Activated naive CD4-positive, alpha-beta T cell treated with anti-CD3 and anti-CD28 coated beads, Interleukin-2, amount 50 U/mL, for 24 hours (primary cell): ENCODE measurements around the gene PROKR1.
A peak's percentile ranks its signal among the peaks of the same experiment; 100 is the strongest.
"Not testable (repeated sequence)": the region's sequence is repeated elsewhere in the genome, so short reads cannot be mapped to it uniquely, and the experiment has no call there.

Source experiments
- H3K27ac Mint-ChIP-seq: one replicate; pipeline ENCODE4 v1.8.0; 2021; ENCODE audit warnings: mild to moderate bottlenecking, mixed read lengths
- H3K27me3 Mint-ChIP-seq: one replicate; pipeline ENCODE4 v1.8.0; 2021; ENCODE audit warnings: mixed read lengths
- H3K36me3 Mint-ChIP-seq: one replicate; pipeline ENCODE4 v1.8.0; 2021; ENCODE audit warnings: mixed read lengths
- H3K4me1 Mint-ChIP-seq: one replicate; pipeline ENCODE4 v1.8.0; 2021; ENCODE audit warnings: mixed read lengths
- H3K4me3 Mint-ChIP-seq: one replicate; pipeline ENCODE4 v1.8.0; 2021; ENCODE audit warnings: mild to moderate bottlenecking, mixed read lengths
- H3K9me3 Mint-ChIP-seq: one replicate; pipeline ENCODE4 v1.8.0; 2021; ENCODE audit warnings: mixed read lengths

Gene PROKR1

GRCh38 chr2:68677837-68678236, 34.5 kb downstream of the PROKR1 start:
- not testable (repeated sequence) for H3K4me3 Mint-ChIP-seq, H3K27me3 Mint-ChIP-seq, H3K4me1 Mint-ChIP-seq, H3K9me3 Mint-ChIP-seq, H3K36me3 Mint-ChIP-seq, H3K27ac Mint-ChIP-seq

- not testable (repeated sequence) for H3K27ac Mint-ChIP-seq, H3K36me3 Mint-ChIP-seq, H3K4me1 Mint-ChIP-seq, H3K27me3 Mint-ChIP-seq, H3K9me3 Mint-ChIP-seq
- peak overlapping the region; percentile 64 for H3K4me3 Mint-ChIP-seq
Measured at GRCh38 chr2:68679166-68679916, 36.0 kb downstream of the PROKR1 start.

GRCh38 chr2:68679917-68680267, 36.5 kb downstream of the PROKR1 start:
- H3K9me3 Mint-ChIP-seq, H3K36me3 Mint-ChIP-seq, H3K27me3 Mint-ChIP-seq, H3K27ac Mint-ChIP-seq, H3K4me1 Mint-ChIP-seq: not testable (repeated sequence)
- H3K4me3 Mint-ChIP-seq = peak overlapping the region; percentile 64

- Mint-ChIP-seq H3K27me3 (peaks cover 6% of the 10 kb centered on the region), H3K4me1 (peaks cover 4% of the 10 kb centered on the region), H3K9me3 (no peaks in the 10 kb centered on the region), H3K27ac (no peak overlapping the region), H3K4me3 (no peak overlapping the region), H3K36me3 (peaks cover 6% of the 10 kb centered on the region)
Measured at GRCh38 chr2:68684197-68684596, 40.8 kb downstream of the PROKR1 start.

- peaks cover 2% of the 10 kb centered on the region for H3K27me3 Mint-ChIP-seq
- H3K4me1 Mint-ChIP-seq = peaks cover 15% of the 10 kb centered on the region
- H3K27ac Mint-ChIP-seq = no peak overlapping the region
Measured at GRCh38 chr2:68686178-68686577, 42.8 kb downstream of the PROKR1 start.

GRCh38 chr2:68687018-68687417, 43.6 kb downstream of the PROKR1 start:
- Mint-ChIP-seq H3K9me3 (no peaks in the 10 kb centered on the region), H3K27me3 (peaks cover 2% of the 10 kb centered on the region), H3K4me1 (peaks cover 15% of the 10 kb centered on the region), H3K4me3 (no peak overlapping the region), H3K27ac (no peak overlapping the region), H3K36me3 (no peaks in the 10 kb centered on the region)

More at GRCh38 chr2:68686178-68686577, 42.8 kb downstream of the PROKR1 start:
- no peaks in the 10 kb centered on the region for H3K9me3 Mint-ChIP-seq
- no peak overlapping the region for H3K4me3 Mint-ChIP-seq
- no peaks in the 10 kb centered on the region for H3K36me3 Mint-ChIP-seq

- no peak overlapping the region for H3K4me3 Mint-ChIP-seq
- peaks cover 15% of the 10 kb centered on the region for H3K4me1 Mint-ChIP-seq
- H3K36me3 Mint-ChIP-seq = no peaks in the 10 kb centered on the region
- peak overlapping the region; percentile 5 for H3K27ac Mint-ChIP-seq
- peaks cover 2% of the 10 kb centered on the region for H3K27me3 Mint-ChIP-seq
- H3K9me3 Mint-ChIP-seq = no peaks in the 10 kb centered on the region
Measured at GRCh38 chr2:68689553-68690537, 46.5 kb downstream of the PROKR1 start.

- Mint-ChIP-seq H3K4me1 (peaks cover 15% of the 10 kb centered on the region), H3K4me3 (no peak overlapping the region), H3K27ac (no peak overlapping the region), H3K27me3 (peaks cover 2% of the 10 kb centered on the region), H3K36me3 (no peaks in the 10 kb centered on the region), H3K9me3 (no peaks in the 10 kb centered on the region)
Measured at GRCh38 chr2:68690851-68691250, 47.5 kb downstream of the PROKR1 start.

- Mint-ChIP-seq H3K36me3 (no peaks in the 10 kb centered on the region), H3K4me3 (no peak overlapping the region), H3K27me3 (peaks cover 2% of the 10 kb centered on the region), H3K4me1 (peaks cover 15% of the 10 kb centered on the region), H3K27ac (no peak overlapping the region), H3K9me3 (no peaks in the 10 kb centered on the region)
Measured at GRCh38 chr2:68692511-68692910, 49.1 kb downstream of the PROKR1 start.

GRCh38 chr2:68693951-68694350, 50.6 kb downstream of the PROKR1 start:
- H3K9me3 Mint-ChIP-seq = no peaks in the 10 kb centered on the region
- peaks cover 2% of the 10 kb centered on the region for H3K27me3 Mint-ChIP-seq
- peaks cover 13% of the 10 kb centered on the region for H3K4me1 Mint-ChIP-seq
- no peak overlapping the region for H3K27ac Mint-ChIP-seq
- H3K36me3 Mint-ChIP-seq = no peaks in the 10 kb centered on the region
- no peak overlapping the region for H3K4me3 Mint-ChIP-seq

GRCh38 chr2:68695971-68696370, 52.6 kb downstream of the PROKR1 start:
- Mint-ChIP-seq H3K36me3 (peaks cover 1% of the 10 kb centered on the region), H3K27ac (no peak overlapping the region), H3K9me3 (no peaks in the 10 kb centered on the region), H3K4me1 (no peaks in the 10 kb centered on the region), H3K27me3 (peaks cover 2% of the 10 kb centered on the region), H3K4me3 (no peak overlapping the region)

- H3K4me1 Mint-ChIP-seq = no peaks in the 10 kb centered on the region
- H3K4me3 Mint-ChIP-seq = no peak overlapping the region
- H3K9me3 Mint-ChIP-seq = no peaks in the 10 kb centered on the region
- peaks cover 1% of the 10 kb centered on the region for H3K36me3 Mint-ChIP-seq
- peaks cover 2% of the 10 kb centered on the region for H3K27me3 Mint-ChIP-seq
- no peak overlapping the region for H3K27ac Mint-ChIP-seq
Measured at GRCh38 chr2:68696554-68696953, 53.2 kb downstream of the PROKR1 start.

GRCh38 chr2:68698567-68699377, 55.4 kb downstream of the PROKR1 start:
- Mint-ChIP-seq H3K9me3 (no peaks in the 10 kb centered on the region), H3K27ac (no peak overlapping the region), H3K36me3 (peaks cover 1% of the 10 kb centered on the region), H3K27me3 (no peaks in the 10 kb centered on the region), H3K4me1 (no peaks in the 10 kb centered on the region), H3K4me3 (no peak overlapping the region)

GRCh38 chr2:68700560-68700959, 57.2 kb downstream of the PROKR1 start:
- Mint-ChIP-seq H3K4me3 (no peak overlapping the region), H3K9me3 (no peaks in the 10 kb centered on the region), H3K27ac (no peak overlapping the region), H3K4me1 (no peaks in the 10 kb centered on the region), H3K27me3 (no peaks in the 10 kb centered on the region), H3K36me3 (peaks cover 1% of the 10 kb centered on the region)

- Mint-ChIP-seq H3K9me3 (no peaks in the 10 kb centered on the region), H3K4me3 (no peak overlapping the region), H3K36me3 (no peaks in the 10 kb centered on the region), H3K4me1 (peaks cover 14% of the 10 kb centered on the region), H3K27me3 (no peaks in the 10 kb centered on the region), H3K27ac (no peak overlapping the region)
Measured at GRCh38 chr2:68706637-68707036, 63.3 kb downstream of the PROKR1 start.
